WTC11 (cell line): ENCODE measurements around the gene VPS41. TPM values are rescaled to one million over a fixed set of nuclear protein-coding genes. Genes with fewer than 3 reads are reported as not detected.

Experiments used
- ATAC-seq: fragments of 200-7000 bp; cut with Tn5 transposase; 2 replicates; pipeline ENCODE4 v1.10.0; 2021; ENCODE audit warnings: mild to moderate bottlenecking, moderate library complexity
- CTCF ChIA-PET: fragments of 300-600 bp; sonication (Branson Sonifier 250); formaldehyde crosslinking; loops from one replicate; lab custom pipeline; 2021; ENCODE audit warnings: antibody characterized with exemption; lab: Charles Lee
- POLR2A ChIA-PET: fragments of 350-600 bp; sonication (Branson Sonifier 250); formaldehyde crosslinking; loops from one replicate; lab custom pipeline; 2021; ENCODE audit warnings: antibody characterized with exemption; lab: Charles Lee
- DNase-seq: peaks from one replicate; pipeline ENCODE4 v3.0.0; 2021; ENCODE audit warnings: low spot score
- H3K27ac Mint-ChIP-seq: 2 replicates; pipeline ENCODE4 v1.8.0; 2021; ENCODE audit warnings: mixed read lengths
- H3K27me3 Mint-ChIP-seq: 2 replicates; pipeline ENCODE4 v1.8.0; 2021; ENCODE audit warnings: low read depth, mild to moderate bottlenecking, moderate library complexity, mixed read lengths
- H3K36me3 Mint-ChIP-seq: 2 replicates; pipeline ENCODE4 v1.8.0; 2021; ENCODE audit warnings: mixed read lengths
- H3K4me1 Mint-ChIP-seq: 2 replicates; pipeline ENCODE4 v1.8.0; 2022; ENCODE audit warnings: mixed read lengths
- H3K4me3 Mint-ChIP-seq: 2 replicates; pipeline ENCODE4 v1.8.0; 2021; ENCODE audit warnings: mild to moderate bottlenecking, moderate library complexity, mixed read lengths
- H3K9me3 Mint-ChIP-seq: 2 replicates; pipeline ENCODE4 v1.8.0; 2021; ENCODE audit warnings: mixed read lengths
- CREM ChIP-seq: sonication (generic); formaldehyde crosslinking; IDR thresholded peaks from 2 replicates; pipeline ENCODE4 v1.8.1; 2022; ENCODE audit warnings: mild to moderate bottlenecking, missing genetic modification reagents, moderate library complexity
- ELF4 ChIP-seq: sonication (generic); formaldehyde crosslinking; IDR thresholded peaks from 2 replicates; pipeline ENCODE4 v1.8.1; 2022; ENCODE audit warnings: low read depth, mild to moderate bottlenecking, moderate library complexity, missing genetic modification reagents
- GABPB1 ChIP-seq: sonication (generic); formaldehyde crosslinking; IDR thresholded peaks from 2 replicates; pipeline ENCODE4 v1.8.1; 2023; ENCODE audit warnings: mild to moderate bottlenecking, missing genetic modification reagents
- HMGA2 ChIP-seq: fragments of 250-450 bp; sonication (Bioruptor Pico); IDR thresholded peaks from 2 replicates; pipeline ENCODE4 v1.4.0; 2021; ENCODE audit warnings: mild to moderate bottlenecking, moderate library complexity
- NFE2L1 ChIP-seq: sonication (generic); formaldehyde crosslinking; IDR thresholded peaks from 2 replicates; pipeline ENCODE4 v1.8.1; 2023; ENCODE audit warnings: missing genetic modification reagents
- SMAD3 ChIP-seq: sonication (generic); formaldehyde crosslinking; IDR thresholded peaks from 2 replicates; pipeline ENCODE4 v1.8.0; 2022; ENCODE audit warnings: missing genetic modification reagents, mild to moderate bottlenecking, borderline replicate concordance
- TEAD1 ChIP-seq: sonication (generic); formaldehyde crosslinking; IDR thresholded peaks from 2 replicates; pipeline ENCODE4 v1.8.0; 2022; ENCODE audit warnings: mild to moderate bottlenecking, missing genetic modification reagents
- TP53 ChIP-seq: sonication (generic); formaldehyde crosslinking; IDR thresholded peaks from 2 replicates; pipeline ENCODE4 v1.8.1; 2023; ENCODE audit warnings: mild to moderate bottlenecking, missing genetic modification reagents
- ZNF121 ChIP-seq: sonication (generic); formaldehyde crosslinking; IDR thresholded peaks from 2 replicates; pipeline ENCODE4 v1.8.0; 2023; ENCODE audit warnings: missing genetic modification reagents
- ZNF219 ChIP-seq: sonication (generic); formaldehyde crosslinking; IDR thresholded peaks from 2 replicates; pipeline ENCODE4 v1.8.0; 2023; ENCODE audit warnings: missing genetic modification reagents, mild to moderate bottlenecking, borderline replicate concordance
- ZNF232 ChIP-seq: sonication (generic); formaldehyde crosslinking; IDR thresholded peaks from 2 replicates; pipeline ENCODE4 v1.8.0; 2022; ENCODE audit warnings: mild to moderate bottlenecking, missing genetic modification reagents
- total RNA-seq: library from RNA; stranded (reverse); gene quantifications from 3 replicates; pipeline ENCODE4 v1.2.3, GENCODE V29; 2021
- TF ChIP-seq, protein P1 (sequence below): sonication (generic); formaldehyde crosslinking; IDR thresholded peaks from 2 replicates; pipeline ENCODE4 v1.8.0; 2023; ENCODE audit warnings: missing genetic modification reagents
- TF ChIP-seq, protein P2 (sequence below): sonication (generic); formaldehyde crosslinking; IDR thresholded peaks from 2 replicates; pipeline ENCODE4 v1.8.1; 2023; ENCODE audit warnings: mild to moderate bottlenecking, missing genetic modification reagents, moderate library complexity
- TF ChIP-seq, protein P3 (sequence below): sonication (generic); formaldehyde crosslinking; IDR thresholded peaks from 2 replicates; pipeline ENCODE4 v1.8.0; 2022; ENCODE audit warnings: mild to moderate bottlenecking, missing genetic modification reagents
- TF ChIP-seq, protein P4 (sequence below): sonication (generic); formaldehyde crosslinking; IDR thresholded peaks from 2 replicates; pipeline ENCODE4 v1.8.0; 2022; ENCODE audit warnings: mild to moderate bottlenecking, missing genetic modification reagents
- TF ChIP-seq, protein P5 (sequence below): fragments of 250-450 bp; sonication (Bioruptor Pico); IDR thresholded peaks from 2 replicates; pipeline ENCODE4 v1.8.0; 2021; ENCODE audit warnings: mild to moderate bottlenecking
- TF ChIP-seq, protein P6 (sequence below): sonication (generic); formaldehyde crosslinking; IDR thresholded peaks from 2 replicates; pipeline ENCODE4 v1.8.1; 2022; ENCODE audit warnings: low read depth, mild to moderate bottlenecking, moderate library complexity, missing genetic modification reagents, borderline replicate concordance
- TF ChIP-seq, protein P7 (sequence below): sonication (generic); formaldehyde crosslinking; IDR thresholded peaks from 2 replicates; pipeline ENCODE4 v1.8.1; 2023; ENCODE audit warnings: mild to moderate bottlenecking, missing genetic modification reagents
- TF ChIP-seq, protein P8 (sequence below): fragments of 250-450 bp; sonication (Bioruptor Pico); IDR thresholded peaks from 2 replicates; pipeline ENCODE4 v1.9.0; 2021; ENCODE audit warnings: mild to moderate bottlenecking, borderline replicate concordance

Gene VPS41
- total RNA-seq, 1 experiment from 2014 or later = 50.3 TPM

DNA sequence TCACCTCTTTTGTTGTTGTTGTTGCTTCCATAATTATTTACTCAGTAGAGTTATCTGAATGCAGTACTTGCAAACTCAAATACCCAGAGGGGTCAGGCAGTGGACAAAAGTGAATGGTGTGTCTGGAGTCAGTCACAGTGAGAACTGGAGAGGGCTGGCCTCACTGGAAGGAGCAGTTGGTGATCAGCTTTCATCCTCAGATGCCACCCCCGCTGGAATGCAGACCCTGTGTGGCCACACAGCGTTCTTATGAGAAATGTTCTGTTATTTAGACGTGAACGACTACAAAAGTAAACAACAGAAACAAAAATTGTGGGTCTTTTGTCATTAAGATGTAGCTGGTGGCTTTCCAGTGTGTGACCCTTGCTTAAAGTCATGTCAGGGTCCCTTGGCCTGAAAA lies 29.6 kb upstream of the VPS41 start (continued):
- TF ChIP-seq GABPB1 (CRISPR knock-in tag) = no peak

DNA sequence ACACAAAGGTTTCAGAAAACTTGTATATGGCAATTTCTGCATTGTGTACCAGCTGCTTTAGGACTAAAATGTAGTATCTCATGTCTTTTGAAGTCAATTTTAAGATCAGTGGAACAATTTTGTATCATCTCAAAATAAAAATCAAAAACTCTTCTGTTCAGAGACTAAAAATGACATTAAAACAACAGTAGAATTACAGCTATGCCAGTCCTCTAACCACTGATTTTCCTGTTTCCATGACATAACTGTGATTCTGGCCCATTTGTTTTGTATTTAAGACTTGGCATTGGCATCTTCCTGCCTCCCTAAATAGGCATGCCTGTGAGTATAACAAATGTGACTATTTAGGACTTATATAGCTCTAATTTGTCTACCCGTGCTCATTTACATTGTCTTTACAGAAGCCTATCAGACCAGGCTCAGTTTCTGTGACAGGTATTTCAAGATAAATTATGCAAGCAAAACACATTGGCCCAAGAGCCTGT lies 29.1 kb upstream of the VPS41 start:
- DNase-seq = no peak
- Mint-ChIP-seq H3K4me1 (peaks cover 19% of the 10 kb centered on the region), H3K36me3 (no peaks in the 10 kb centered on the region), H3K9me3 (no peaks in the 10 kb centered on the region)
- ATAC-seq = no peak
- CTCF ChIA-PET = interaction anchor here (1.7 kb wide), 1 partner anchor 516 kb away, joined by 6 read pairs; no protein-coding TSS in a partner anchor
- TF ChIP-seq SMAD3 (CRISPR knock-in tag) (no peak), ZNF219 (CRISPR knock-in tag) (no peak), ZNF232 (CRISPR knock-in tag) (no peak), ELF4 (no peak), TEAD1 (CRISPR knock-in tag) (no peak), ZNF121 (CRISPR knock-in tag) (no peak), TP53 (CRISPR knock-in tag) (no peak), HMGA2 (CRISPR knock-in tag) (no peak)
- TF ChIP-seq, protein P1, sequence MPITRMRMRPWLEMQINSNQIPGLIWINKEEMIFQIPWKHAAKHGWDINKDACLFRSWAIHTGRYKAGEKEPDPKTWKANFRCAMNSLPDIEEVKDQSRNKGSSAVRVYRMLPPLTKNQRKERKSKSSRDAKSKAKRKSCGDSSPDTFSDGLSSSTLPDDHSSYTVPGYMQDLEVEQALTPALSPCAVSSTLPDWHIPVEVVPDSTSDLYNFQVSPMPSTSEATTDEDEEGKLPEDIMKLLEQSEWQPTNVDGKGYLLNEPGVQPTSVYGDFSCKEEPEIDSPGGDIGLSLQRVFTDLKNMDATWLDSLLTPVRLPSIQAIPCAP (CRISPR knock-in tag) = no peak
- TF ChIP-seq, protein P2, sequence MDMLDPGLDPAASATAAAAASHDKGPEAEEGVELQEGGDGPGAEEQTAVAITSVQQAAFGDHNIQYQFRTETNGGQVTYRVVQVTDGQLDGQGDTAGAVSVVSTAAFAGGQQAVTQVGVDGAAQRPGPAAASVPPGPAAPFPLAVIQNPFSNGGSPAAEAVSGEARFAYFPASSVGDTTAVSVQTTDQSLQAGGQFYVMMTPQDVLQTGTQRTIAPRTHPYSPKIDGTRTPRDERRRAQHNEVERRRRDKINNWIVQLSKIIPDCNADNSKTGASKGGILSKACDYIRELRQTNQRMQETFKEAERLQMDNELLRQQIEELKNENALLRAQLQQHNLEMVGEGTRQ = no peak
- TF ChIP-seq, protein P3, sequence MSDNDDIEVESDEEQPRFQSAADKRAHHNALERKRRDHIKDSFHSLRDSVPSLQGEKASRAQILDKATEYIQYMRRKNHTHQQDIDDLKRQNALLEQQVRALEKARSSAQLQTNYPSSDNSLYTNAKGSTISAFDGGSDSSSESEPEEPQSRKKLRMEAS = no peak
- TF ChIP-seq, protein P4, sequence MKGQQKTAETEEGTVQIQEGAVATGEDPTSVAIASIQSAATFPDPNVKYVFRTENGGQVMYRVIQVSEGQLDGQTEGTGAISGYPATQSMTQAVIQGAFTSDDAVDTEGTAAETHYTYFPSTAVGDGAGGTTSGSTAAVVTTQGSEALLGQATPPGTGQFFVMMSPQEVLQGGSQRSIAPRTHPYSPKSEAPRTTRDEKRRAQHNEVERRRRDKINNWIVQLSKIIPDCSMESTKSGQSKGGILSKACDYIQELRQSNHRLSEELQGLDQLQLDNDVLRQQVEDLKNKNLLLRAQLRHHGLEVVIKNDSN (CRISPR knock-in tag) = no peak
- TF ChIP-seq, protein P5, sequence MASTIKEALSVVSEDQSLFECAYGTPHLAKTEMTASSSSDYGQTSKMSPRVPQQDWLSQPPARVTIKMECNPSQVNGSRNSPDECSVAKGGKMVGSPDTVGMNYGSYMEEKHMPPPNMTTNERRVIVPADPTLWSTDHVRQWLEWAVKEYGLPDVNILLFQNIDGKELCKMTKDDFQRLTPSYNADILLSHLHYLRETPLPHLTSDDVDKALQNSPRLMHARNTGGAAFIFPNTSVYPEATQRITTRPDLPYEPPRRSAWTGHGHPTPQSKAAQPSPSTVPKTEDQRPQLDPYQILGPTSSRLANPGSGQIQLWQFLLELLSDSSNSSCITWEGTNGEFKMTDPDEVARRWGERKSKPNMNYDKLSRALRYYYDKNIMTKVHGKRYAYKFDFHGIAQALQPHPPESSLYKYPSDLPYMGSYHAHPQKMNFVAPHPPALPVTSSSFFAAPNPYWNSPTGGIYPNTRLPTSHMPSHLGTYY (CRISPR knock-in tag) = no peak
- TF ChIP-seq, all 79 proteins: peak for 0
- Mint-ChIP-seq H3K27me3 (no peaks in the 10 kb centered on the region), H3K4me3 (no peak overlapping the region), H3K27ac (no peak overlapping the region)
- POLR2A ChIA-PET = no interaction called here

DNA sequence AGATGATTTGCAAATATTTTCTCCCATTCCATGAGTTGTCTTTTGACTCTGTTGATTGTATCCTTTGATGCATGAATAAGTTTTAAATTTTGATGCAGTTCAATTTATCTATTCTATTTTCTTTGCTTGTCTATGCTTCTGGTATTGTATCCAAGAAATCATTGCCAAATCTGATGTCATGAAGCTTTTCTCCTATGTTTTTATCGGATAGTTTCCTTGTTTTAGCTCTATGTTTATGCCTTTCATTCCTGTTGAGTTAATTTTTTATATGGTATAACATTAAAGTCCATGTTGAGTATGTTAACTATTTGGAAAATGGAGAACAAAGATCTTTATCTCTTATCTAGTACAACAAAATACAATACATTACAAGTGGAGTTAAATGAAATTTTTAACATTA lies 27.6 kb upstream of the VPS41 start:
- no peak overlapping the region for H3K4me3 Mint-ChIP-seq
- H3K9me3 Mint-ChIP-seq = no peaks in the 10 kb centered on the region
- H3K4me1 Mint-ChIP-seq = peaks cover 27% of the 10 kb centered on the region
- no peaks in the 10 kb centered on the region for H3K27me3 Mint-ChIP-seq
- ATAC-seq (no peak), DNase-seq (no peak)
- no peak overlapping the region for H3K27ac Mint-ChIP-seq
- CTCF ChIA-PET = no interaction called here
- TF ChIP-seq, protein P6, sequence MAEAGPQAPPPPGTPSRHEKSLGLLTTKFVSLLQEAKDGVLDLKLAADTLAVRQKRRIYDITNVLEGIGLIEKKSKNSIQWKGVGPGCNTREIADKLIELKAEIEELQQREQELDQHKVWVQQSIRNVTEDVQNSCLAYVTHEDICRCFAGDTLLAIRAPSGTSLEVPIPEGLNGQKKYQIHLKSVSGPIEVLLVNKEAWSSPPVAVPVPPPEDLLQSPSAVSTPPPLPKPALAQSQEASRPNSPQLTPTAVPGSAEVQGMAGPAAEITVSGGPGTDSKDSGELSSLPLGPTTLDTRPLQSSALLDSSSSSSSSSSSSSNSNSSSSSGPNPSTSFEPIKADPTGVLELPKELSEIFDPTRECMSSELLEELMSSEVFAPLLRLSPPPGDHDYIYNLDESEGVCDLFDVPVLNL = no peak
- TF ChIP-seq CREM (CRISPR knock-in tag) (no peak), ELF4 (no peak), NFE2L1 (no peak)
- TF ChIP-seq, protein P7, sequence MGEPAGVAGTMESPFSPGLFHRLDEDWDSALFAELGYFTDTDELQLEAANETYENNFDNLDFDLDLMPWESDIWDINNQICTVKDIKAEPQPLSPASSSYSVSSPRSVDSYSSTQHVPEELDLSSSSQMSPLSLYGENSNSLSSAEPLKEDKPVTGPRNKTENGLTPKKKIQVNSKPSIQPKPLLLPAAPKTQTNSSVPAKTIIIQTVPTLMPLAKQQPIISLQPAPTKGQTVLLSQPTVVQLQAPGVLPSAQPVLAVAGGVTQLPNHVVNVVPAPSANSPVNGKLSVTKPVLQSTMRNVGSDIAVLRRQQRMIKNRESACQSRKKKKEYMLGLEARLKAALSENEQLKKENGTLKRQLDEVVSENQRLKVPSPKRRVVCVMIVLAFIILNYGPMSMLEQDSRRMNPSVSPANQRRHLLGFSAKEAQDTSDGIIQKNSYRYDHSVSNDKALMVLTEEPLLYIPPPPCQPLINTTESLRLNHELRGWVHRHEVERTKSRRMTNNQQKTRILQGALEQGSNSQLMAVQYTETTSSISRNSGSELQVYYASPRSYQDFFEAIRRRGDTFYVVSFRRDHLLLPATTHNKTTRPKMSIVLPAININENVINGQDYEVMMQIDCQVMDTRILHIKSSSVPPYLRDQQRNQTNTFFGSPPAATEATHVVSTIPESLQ = no peak
- TF ChIP-seq, protein P8, sequence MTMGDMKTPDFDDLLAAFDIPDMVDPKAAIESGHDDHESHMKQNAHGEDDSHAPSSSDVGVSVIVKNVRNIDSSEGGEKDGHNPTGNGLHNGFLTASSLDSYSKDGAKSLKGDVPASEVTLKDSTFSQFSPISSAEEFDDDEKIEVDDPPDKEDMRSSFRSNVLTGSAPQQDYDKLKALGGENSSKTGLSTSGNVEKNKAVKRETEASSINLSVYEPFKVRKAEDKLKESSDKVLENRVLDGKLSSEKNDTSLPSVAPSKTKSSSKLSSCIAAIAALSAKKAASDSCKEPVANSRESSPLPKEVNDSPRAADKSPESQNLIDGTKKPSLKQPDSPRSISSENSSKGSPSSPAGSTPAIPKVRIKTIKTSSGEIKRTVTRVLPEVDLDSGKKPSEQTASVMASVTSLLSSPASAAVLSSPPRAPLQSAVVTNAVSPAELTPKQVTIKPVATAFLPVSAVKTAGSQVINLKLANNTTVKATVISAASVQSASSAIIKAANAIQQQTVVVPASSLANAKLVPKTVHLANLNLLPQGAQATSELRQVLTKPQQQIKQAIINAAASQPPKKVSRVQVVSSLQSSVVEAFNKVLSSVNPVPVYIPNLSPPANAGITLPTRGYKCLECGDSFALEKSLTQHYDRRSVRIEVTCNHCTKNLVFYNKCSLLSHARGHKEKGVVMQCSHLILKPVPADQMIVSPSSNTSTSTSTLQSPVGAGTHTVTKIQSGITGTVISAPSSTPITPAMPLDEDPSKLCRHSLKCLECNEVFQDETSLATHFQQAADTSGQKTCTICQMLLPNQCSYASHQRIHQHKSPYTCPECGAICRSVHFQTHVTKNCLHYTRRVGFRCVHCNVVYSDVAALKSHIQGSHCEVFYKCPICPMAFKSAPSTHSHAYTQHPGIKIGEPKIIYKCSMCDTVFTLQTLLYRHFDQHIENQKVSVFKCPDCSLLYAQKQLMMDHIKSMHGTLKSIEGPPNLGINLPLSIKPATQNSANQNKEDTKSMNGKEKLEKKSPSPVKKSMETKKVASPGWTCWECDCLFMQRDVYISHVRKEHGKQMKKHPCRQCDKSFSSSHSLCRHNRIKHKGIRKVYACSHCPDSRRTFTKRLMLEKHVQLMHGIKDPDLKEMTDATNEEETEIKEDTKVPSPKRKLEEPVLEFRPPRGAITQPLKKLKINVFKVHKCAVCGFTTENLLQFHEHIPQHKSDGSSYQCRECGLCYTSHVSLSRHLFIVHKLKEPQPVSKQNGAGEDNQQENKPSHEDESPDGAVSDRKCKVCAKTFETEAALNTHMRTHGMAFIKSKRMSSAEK (CRISPR knock-in tag) = no peak
- H3K36me3 Mint-ChIP-seq = no peaks in the 10 kb centered on the region
- POLR2A ChIA-PET = no interaction called here
